ENCODE results near the gene SIGLEC15. TPM values are rescaled to one million over a fixed set of nuclear protein-coding genes. Genes with fewer than 3 reads are reported as not detected.
"Not testable (repeated sequence)": the region's sequence is repeated elsewhere in the genome, so short reads cannot be mapped to it uniquely, and the experiment has no call there.

Gene SIGLEC15
- total RNA-seq, 1 experiment from 2014 or later: 0.13 TPM

- no peak for TF ChIP-seq CTCF (conservative IDR thresholded peaks at IDR 0.05)
- Histone ChIP-seq H4K5ac (ENCODE audit: insufficient read length, low read depth, low read length) (no peak overlapping the region), H2BK15ac (ENCODE audit: low read depth, low read length) (no peak overlapping the region), H2AFZ (ENCODE audit: low read length) (no peak overlapping the region), H3K4ac (ENCODE audit: low read depth, low read length) (no peak overlapping the region), H3K14ac (ENCODE audit: insufficient read depth, low read length) (no peak overlapping the region), H2AK5ac (ENCODE audit: insufficient read length, low read length) (no peak overlapping the region), H3K56ac (ENCODE audit: insufficient read length, low read depth, low read length) (no peak overlapping the region), H2BK12ac (ENCODE audit: insufficient read length, low read depth, low read length) (no peak overlapping the region), H3K4me2 (ENCODE audit: insufficient read depth, insufficient read length, low read length) (no peak overlapping the region), H2BK5ac (ENCODE audit: insufficient read length, low read length) (no peak overlapping the region), H3K9ac (ENCODE audit: extremely low read depth, insufficient read length, low read length) (no peak overlapping the region), H2BK120ac (ENCODE audit: low read depth, low read length, poor library complexity, severe bottlenecking) (no peak overlapping the region), H4K20me1 (ENCODE audit: control insufficient read depth, insufficient read depth, insufficient read length) (no peaks in the 10 kb centered on the region), H3K9me3 (ENCODE audit: control insufficient read depth, low read depth, low read length) (no peaks in the 10 kb centered on the region), H3K23me2 (ENCODE audit: insufficient read length, low read depth, low read length, poor library complexity, severe bottlenecking) (no peaks in the 10 kb centered on the region), H3K23ac (ENCODE audit: insufficient read length, low read depth, low read length) (no peak overlapping the region), H3K18ac (ENCODE audit: insufficient read length, low read depth, low read length) (no peak overlapping the region), H3T11ph (ENCODE audit: low read length) (no peak overlapping the region), H3K4me1 (ENCODE audit: insufficient read depth, low read length) (no peaks in the 10 kb centered on the region; the same call in 1 of the 2 replicates), H4K91ac (ENCODE audit: insufficient read length, low read depth, low read length) (no peak overlapping the region), H3K79me1 (ENCODE audit: insufficient read depth, low read depth, low read length, poor library complexity, severe bottlenecking) (no peaks in the 10 kb centered on the region), H3K79me2 (ENCODE audit: insufficient read depth, low read length) (no peaks in the 10 kb centered on the region), H4K8ac (replicated peaks; ENCODE audit: insufficient read length, low read depth, low read length) (no peak overlapping the region), H3K27me3 (ENCODE audit: insufficient read depth, low read length) (no peaks in the 10 kb centered on the region), H3K27ac (ENCODE audit: insufficient read length, low read depth, low read length) (no peak overlapping the region), H2BK20ac (ENCODE audit: low read depth, low read length, poor library complexity, severe bottlenecking) (no peak overlapping the region)
- Mint-ChIP-seq H3K36me3 (ENCODE audit: insufficient read depth in 1 of 3, low read depth in 3 of 3) (no peaks in the 10 kb centered on the region), H3K27ac (no peak overlapping the region), H3K27me3 (ENCODE audit: low read depth) (no peaks in the 10 kb centered on the region; the same call in 1 of the 2 replicates), H3K4me3 (no peak overlapping the region), H3K4me1 (peaks cover 7 to 12% of the 10 kb centered on the region in 2 experiments), H3K9me3 (peaks cover 2 to 4% of the 10 kb centered on the region in 2 experiments; a peak in 2 of 5 replicates)
- WGBS (ENCODE audit: extremely low coverage, insufficient read length, low lambda C conversion rate): no CpG with 5 or more reads among the region's 1 CpG
- DNase-seq: no peak
Measured at GRCh38 chr18:45817543-45817942, 7.9 kb upstream of the SIGLEC15 start.

- not testable (repeated sequence) for H2AK5ac ChIP-seq (ENCODE audit: insufficient read length, low read length); H3K27ac ChIP-seq (ENCODE audit: insufficient read length, low read depth, low read length); H3K56ac ChIP-seq (ENCODE audit: insufficient read length, low read depth, low read length); H3K9ac ChIP-seq (ENCODE audit: extremely low read depth, insufficient read length, low read length); H4K20me1 ChIP-seq (ENCODE audit: control insufficient read depth, insufficient read depth, insufficient read length); H3K79me2 ChIP-seq (ENCODE audit: insufficient read depth, low read length); H4K8ac ChIP-seq (replicated peaks; ENCODE audit: insufficient read length, low read depth, low read length); H3K36me3 Mint-ChIP-seq (ENCODE audit: insufficient read depth in 1 of 3, low read depth in 3 of 3); H3K27ac Mint-ChIP-seq; H3K4me1 ChIP-seq (ENCODE audit: insufficient read depth, low read length); H3K27me3 ChIP-seq (ENCODE audit: insufficient read depth, low read length); H3K23ac ChIP-seq (ENCODE audit: insufficient read length, low read depth, low read length); H3K4me3 Mint-ChIP-seq; H3K79me1 ChIP-seq (ENCODE audit: insufficient read depth, low read depth, low read length, poor library complexity, severe bottlenecking); H3T11ph ChIP-seq (ENCODE audit: low read length); DNase-seq; H4K91ac ChIP-seq (ENCODE audit: insufficient read length, low read depth, low read length); H2BK15ac ChIP-seq (ENCODE audit: low read depth, low read length); H2BK5ac ChIP-seq (ENCODE audit: insufficient read length, low read length); H2BK12ac ChIP-seq (ENCODE audit: insufficient read length, low read depth, low read length); H3K14ac ChIP-seq (ENCODE audit: insufficient read depth, low read length); H3K23me2 ChIP-seq (ENCODE audit: insufficient read length, low read depth, low read length, poor library complexity, severe bottlenecking); H3K4me2 ChIP-seq (ENCODE audit: insufficient read depth, insufficient read length, low read length); H2BK20ac ChIP-seq (ENCODE audit: low read depth, low read length, poor library complexity, severe bottlenecking); H3K4ac ChIP-seq (ENCODE audit: low read depth, low read length); H2AFZ ChIP-seq (ENCODE audit: low read length); H3K9me3 ChIP-seq (ENCODE audit: control insufficient read depth, low read depth, low read length); H3K9me3 Mint-ChIP-seq; H3K27me3 Mint-ChIP-seq (ENCODE audit: low read depth); H3K18ac ChIP-seq (ENCODE audit: insufficient read length, low read depth, low read length); H2BK120ac ChIP-seq (ENCODE audit: low read depth, low read length, poor library complexity, severe bottlenecking); H4K5ac ChIP-seq (ENCODE audit: insufficient read length, low read depth, low read length)
- WGBS (ENCODE audit: extremely low coverage, insufficient read length, low lambda C conversion rate): no CpG with 5 or more reads among the region's 8 CpGs
- H3K4me1 Mint-ChIP-seq: peaks cover 7 to 12% of the 10 kb centered on the region in 2 experiments
Measured at GRCh38 chr18:45818765-45819164, 6.7 kb upstream of the SIGLEC15 start.

Data from H9 (cell line).